Osteocyte (in vitro differentiated cells): ENCODE measurements around the gene ACOT7. TPM values are rescaled to one million over a fixed set of nuclear protein-coding genes. Genes with fewer than 3 reads are reported as not detected.

Experiments
- DNase-seq: peaks from one replicate; pipeline ENCODE4 v3.0.0; 2021; ENCODE audit warnings: mixed read lengths; ENCODE audit not compliant: unreplicated experiment; ENCODE audit errors: extremely low spot score
- H3K27ac Mint-ChIP-seq: one replicate; pipeline ENCODE4 v1.8.0; 2021; ENCODE audit warnings: mild to moderate bottlenecking, mixed read lengths; ENCODE audit not compliant: unreplicated experiment
- H3K27me3 Mint-ChIP-seq: one replicate; pipeline ENCODE4 v1.8.0; 2021; ENCODE audit warnings: mixed read lengths; ENCODE audit not compliant: unreplicated experiment
- H3K36me3 Mint-ChIP-seq: one replicate; pipeline ENCODE4 v1.8.0; 2021; ENCODE audit warnings: mixed read lengths; ENCODE audit not compliant: unreplicated experiment
- H3K4me1 Mint-ChIP-seq: one replicate; pipeline ENCODE4 v1.8.0; 2021; ENCODE audit warnings: mixed read lengths; ENCODE audit not compliant: unreplicated experiment
- H3K4me3 Mint-ChIP-seq: one replicate; pipeline ENCODE4 v1.8.0; 2021; ENCODE audit warnings: mild to moderate bottlenecking, moderate library complexity, mixed read lengths; ENCODE audit not compliant: unreplicated experiment
- H3K9me3 Mint-ChIP-seq: one replicate; pipeline ENCODE4 v1.8.0; 2021; ENCODE audit warnings: mixed read lengths; ENCODE audit not compliant: unreplicated experiment
- CTCF ChIP-seq: fragments of 200-600 bp; sonication (generic); IDR thresholded peaks from 2 replicates; pipeline ENCODE4 v1.5.0; 2021; ENCODE audit warnings: antibody characterized with exemption, mild to moderate bottlenecking, moderate library complexity
- total RNA-seq: library from RNA; stranded (reverse); gene quantifications from 2 replicates; pipeline ENCODE4 v1.2.1, GENCODE V29; 2021

The ACOT7 gene
- total RNA-seq, 1 donor from 2014 or later, result 21.8 TPM

GRCh38 chr1:6287029-6287428 lies 106.5 kb downstream of the ACOT7 start:
- no peaks in the 10 kb centered on the region for H3K4me1 Mint-ChIP-seq

DNA sequence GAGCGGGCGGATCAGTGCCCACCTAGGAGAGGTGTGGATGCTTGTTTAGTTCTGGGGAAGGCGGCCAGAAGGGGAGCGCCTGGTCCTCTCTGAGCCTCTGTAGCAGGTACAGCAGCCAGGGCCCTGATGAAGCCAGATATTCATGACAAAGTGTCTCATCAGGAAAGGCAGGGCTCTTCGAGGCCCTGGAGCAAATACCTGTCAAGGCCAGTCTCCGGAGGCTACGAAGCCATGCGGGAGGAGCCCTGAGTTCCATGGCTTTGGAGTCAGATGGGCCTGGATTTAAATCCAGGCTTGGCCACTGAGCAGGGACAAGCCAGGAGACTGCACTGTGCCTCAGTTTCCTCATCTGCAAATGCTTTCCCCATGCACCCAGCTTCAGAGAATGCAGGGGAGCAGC lies 107.3 kb downstream of the ACOT7 start:
- no peak overlapping the region for H3K4me3 Mint-ChIP-seq
- H3K4me1 Mint-ChIP-seq, result peaks cover 1% of the 10 kb centered on the region
- H3K27me3 Mint-ChIP-seq, result no peaks in the 10 kb centered on the region
- no peak for TF ChIP-seq CTCF
- H3K36me3 Mint-ChIP-seq, result no peaks in the 10 kb centered on the region
- DNase-seq, result no peak
- no peak overlapping the region for H3K27ac Mint-ChIP-seq
- H3K9me3 Mint-ChIP-seq, result no peaks in the 10 kb centered on the region

More at GRCh38 chr1:6287029-6287428, 106.5 kb downstream of the ACOT7 start:
- Mint-ChIP-seq H3K27ac (no peak overlapping the region), H3K9me3 (no peaks in the 10 kb centered on the region), H3K36me3 (no peaks in the 10 kb centered on the region), H3K4me3 (no peak overlapping the region), H3K27me3 (no peaks in the 10 kb centered on the region)
- no peak for TF ChIP-seq CTCF
- no peak for DNase-seq

- no peak overlapping the region for H3K27ac Mint-ChIP-seq
- H3K4me3 Mint-ChIP-seq, result no peak overlapping the region
- no peaks in the 10 kb centered on the region for H3K27me3 Mint-ChIP-seq
- DNase-seq, result no peak
- peaks cover 1% of the 10 kb centered on the region for H3K4me1 Mint-ChIP-seq
- no peak for TF ChIP-seq CTCF
- no peaks in the 10 kb centered on the region for H3K9me3 Mint-ChIP-seq
- H3K36me3 Mint-ChIP-seq, result no peaks in the 10 kb centered on the region
These were observed 108.2 kb downstream of the ACOT7 start for GRCh38 chr1:6285336-6285735.

GRCh38 chr1:6282577-6283270 lies 110.8 kb downstream of the ACOT7 start:
- TF ChIP-seq CTCF, result no peak
- H3K9me3 Mint-ChIP-seq, result no peaks in the 10 kb centered on the region
- no peak overlapping the region for H3K27ac Mint-ChIP-seq
- no peaks in the 10 kb centered on the region for H3K36me3 Mint-ChIP-seq
- no peaks in the 10 kb centered on the region for H3K27me3 Mint-ChIP-seq
- H3K4me1 Mint-ChIP-seq, result peaks cover 1% of the 10 kb centered on the region
- H3K4me3 Mint-ChIP-seq, result no peak overlapping the region
- DNase-seq, result no peak

DNA sequence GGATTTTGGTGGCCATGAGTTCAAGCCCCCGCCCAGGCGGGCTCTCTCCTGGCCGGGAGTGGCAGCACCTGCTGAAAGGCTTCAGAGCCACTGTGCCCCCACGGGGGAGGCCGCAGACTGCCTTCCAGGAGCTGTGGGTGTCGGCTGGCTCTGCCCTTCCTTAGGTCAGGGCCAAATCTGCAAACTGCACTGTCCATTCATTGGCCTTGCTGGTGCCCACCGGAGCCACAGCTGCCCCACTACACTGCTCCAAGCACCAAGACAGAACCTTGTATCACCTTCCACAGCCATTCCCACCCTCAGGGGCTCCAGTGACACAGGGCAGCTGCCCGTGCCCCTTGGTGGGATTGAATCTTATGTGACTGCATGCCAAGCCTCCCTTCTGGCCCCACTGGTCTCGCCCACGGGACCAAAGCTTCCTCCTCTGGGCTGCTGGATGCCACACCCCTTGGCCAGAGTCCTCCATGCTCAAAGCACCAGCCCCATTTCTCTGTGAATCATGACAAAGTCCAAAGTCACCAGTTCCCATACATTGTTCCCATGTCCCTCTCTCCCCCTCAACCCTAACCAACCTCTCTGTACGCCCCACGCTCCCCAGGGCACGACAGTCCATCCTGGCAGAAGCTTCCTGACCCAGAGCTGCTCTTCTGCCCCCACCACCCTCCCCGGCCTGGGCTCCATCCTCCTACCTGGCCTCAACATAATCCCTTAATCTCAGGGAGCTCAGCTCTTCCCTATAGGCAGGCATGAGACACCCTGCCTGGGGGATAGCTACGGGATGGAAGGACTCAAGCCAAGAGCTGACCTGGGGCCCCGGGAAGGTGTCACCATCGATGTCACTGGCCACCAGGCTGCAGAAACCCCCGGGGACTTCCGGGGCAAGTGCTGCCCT lies 111.8 kb downstream of the ACOT7 start:
- Mint-ChIP-seq H3K27me3 (no peaks in the 10 kb centered on the region), H3K36me3 (no peaks in the 10 kb centered on the region), H3K9me3 (no peaks in the 10 kb centered on the region), H3K4me1 (peaks cover 1% of the 10 kb centered on the region), H3K4me3 (no peak overlapping the region), H3K27ac (no peak overlapping the region)
- no peak for DNase-seq
- no peak for TF ChIP-seq CTCF
